NCI-H146 treated with DMSO at 0.1 percent for 48 hours (cell line): Measurements from ENCODE around the gene SFPQ.
"Not testable (repeated sequence)": the region's sequence is repeated elsewhere in the genome, so short reads cannot be mapped to it uniquely, and the experiment has no call there.

Experiments
- DNase-seq: peaks from one replicate; lab custom pipeline; 2025; ENCODE audit not compliant: unreplicated experiment; lab: John Stamatoyannopoulos, UW

Gene SFPQ

GRCh38 chr1:35187816-35188342 is 5.1 kb downstream of the SFPQ start:
- DNase-seq: no peak

DNA sequence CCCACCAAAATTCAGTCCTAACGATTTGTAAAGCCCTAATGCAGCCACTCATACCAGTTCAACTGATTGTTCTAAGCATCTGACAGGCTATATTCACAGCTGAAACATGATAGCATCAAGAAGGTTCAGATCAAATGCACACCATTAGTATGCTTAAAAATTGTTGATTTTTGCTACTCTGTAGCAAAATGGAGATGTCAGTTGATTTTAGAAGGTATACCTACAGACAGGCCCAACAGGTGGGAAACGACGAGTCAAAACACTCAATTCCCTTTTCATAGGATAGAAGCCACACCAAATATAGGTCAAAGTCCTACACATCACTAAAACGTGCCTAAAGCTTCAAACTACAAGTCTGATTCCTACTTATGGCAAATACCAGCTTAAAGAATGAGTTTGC is 6.7 kb downstream of the SFPQ start:
- DNase-seq: no peak

DNA sequence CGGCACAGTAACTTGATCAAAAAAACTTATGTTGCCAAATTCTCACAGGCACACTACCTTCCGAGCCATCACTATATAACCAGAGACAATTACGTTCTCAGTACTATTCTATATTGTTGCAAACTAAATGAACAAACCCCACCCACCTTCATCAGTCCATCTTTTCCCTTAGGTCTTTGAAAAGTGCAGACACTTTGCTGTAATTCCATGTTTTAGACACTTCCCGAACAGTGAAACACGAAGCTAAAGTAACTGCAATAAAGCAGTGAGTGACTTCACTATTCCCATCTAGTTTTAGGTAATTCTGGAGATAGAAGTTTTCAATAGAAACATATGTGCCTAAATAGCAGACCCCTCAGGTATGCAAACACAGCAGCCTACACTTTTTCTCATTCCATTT is 7.7 kb downstream of the SFPQ start:
- no peak for DNase-seq

- DNase-seq: no peak
Observed at GRCh38 chr1:35184495-35185199, 8.3 kb downstream of the SFPQ start.

DNA sequence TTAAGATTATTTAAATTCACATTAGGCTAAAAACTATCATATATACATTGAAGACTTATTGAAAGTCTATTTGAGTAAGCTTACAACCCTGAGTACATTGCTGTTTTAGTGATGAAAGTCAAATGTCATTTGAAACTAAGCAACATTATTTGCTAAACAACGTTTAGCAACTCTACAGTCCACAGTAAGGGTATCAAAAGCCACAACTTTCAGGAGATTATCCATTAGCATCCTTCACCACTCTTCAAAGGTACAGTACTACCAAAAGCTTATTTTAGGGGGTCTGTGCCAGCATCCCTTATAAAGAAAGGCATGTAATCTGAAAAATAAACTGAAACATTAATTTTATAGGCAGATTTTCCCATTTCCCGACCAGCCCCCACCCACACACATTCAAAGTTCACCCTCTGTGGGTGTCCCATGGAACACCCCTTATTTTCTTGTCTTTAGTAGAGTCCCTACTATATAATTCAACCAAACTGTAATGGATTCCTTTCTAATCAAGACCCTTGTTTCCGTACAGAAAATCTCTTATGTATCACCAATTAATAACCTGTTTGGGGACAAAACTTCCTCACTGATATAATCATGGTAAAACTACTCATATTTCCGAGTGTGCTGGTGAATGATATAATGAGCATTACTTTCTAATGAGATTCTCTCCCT is 11.0 kb downstream of the SFPQ start:
- DNase-seq: no peak

- no peak for DNase-seq
Observed at GRCh38 chr1:35180776-35181374, 12.1 kb downstream of the SFPQ start.

- no peak for DNase-seq
Observed at GRCh38 chr1:35179908-35180307, 13.0 kb downstream of the SFPQ start.

- DNase-seq: no peak
Observed at GRCh38 chr1:35178874-35179380, 14.0 kb downstream of the SFPQ start.

- DNase-seq: no peak
Observed at GRCh38 chr1:35178295-35178695, 14.7 kb downstream of the SFPQ start.

- no peak for DNase-seq
Observed at GRCh38 chr1:35177237-35177786, 15.6 kb downstream of the SFPQ start.

DNA sequence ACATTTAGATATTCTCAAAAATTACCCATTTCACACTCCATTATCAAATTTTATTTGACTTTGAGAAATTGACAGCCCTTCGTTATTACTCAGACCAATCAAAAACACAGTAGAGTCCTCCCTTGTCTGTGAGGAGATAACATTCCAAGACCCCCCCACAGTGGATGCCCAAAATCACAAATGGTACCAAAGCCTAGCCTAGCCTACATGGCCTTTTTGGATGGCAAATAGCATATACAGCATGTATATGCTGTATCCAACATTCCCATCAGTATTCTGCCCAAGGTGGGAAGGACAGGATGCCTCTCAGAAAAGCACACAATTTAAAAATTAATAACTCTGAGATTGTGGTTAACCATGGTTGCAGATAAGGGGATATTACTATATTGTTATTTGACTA is 17.3 kb downstream of the SFPQ start:
- DNase-seq: no peak

DNA sequence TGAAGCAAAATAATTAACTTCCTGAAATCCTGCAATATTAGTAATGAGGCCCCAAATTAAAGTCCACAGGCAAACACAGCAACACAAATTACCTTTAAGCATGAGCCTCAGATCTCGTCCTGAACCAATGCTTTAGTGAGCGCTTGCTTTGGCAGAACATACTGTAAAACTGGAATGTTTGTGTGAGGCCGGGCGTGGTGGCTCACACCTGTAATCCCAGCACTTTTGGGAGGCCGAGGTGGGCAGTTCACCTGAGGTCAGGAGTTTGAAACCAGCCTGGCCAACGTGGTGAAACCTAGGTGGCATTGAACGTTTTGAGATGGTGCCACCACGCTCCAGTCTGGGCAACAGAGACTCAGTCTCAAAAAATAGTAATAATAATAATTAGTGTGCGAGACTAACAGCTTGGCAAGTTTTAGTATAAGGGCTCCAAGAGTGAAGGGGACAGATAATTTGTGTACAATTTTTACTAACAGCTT is 17.8 kb downstream of the SFPQ start:
- no peak for DNase-seq

DNA sequence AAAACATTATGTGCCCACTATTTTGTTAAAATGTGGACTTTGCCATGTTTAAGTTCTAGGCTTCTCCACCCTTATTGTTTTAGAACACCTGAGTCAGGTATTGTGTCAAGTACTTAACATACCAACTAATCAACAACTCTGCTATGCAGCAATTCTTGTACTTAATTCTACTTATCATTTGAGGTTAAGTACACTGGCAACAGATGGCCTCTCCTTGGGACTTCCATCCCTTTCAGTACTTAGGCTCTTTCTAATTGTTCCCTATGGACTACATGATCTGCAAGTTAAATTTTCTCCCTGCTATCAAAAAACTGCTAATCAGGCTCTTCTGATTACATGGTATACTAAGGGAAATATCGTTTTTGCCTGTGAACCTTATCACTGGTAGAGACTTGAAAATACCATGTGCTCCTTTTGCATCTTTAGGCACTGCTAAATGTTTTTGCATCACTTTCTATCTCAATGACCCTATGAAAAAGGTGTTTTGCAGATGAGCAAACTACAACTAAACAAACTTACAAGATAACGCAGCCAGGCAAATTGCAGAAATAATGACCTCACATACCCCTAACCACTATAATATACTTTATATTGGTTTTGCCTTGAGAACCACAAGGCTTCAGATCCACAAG is 18.9 kb downstream of the SFPQ start:
- no peak for DNase-seq

- DNase-seq: no peak
Observed at GRCh38 chr1:35173491-35173890, 19.5 kb downstream of the SFPQ start.

DNA sequence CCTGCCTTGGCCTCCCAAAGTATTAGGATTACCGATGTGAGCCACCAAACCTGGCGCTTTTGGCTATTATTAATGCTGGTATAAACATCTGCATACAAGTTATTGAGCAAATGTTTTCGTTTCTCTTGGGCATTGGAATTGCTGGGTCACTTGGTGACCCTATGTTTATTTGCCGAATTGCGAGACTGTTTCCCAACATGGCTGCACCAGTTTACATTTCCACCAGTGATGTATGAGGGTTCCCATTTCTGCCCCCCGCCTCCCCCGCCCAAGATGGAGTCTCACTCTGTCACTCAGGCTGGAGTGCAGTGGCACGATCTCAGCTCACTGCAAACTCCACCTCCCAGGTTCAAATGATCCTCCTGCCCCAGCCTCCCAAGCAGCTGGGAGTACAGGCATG is 20.9 kb downstream of the SFPQ start:
- DNase-seq: no peak

DNA sequence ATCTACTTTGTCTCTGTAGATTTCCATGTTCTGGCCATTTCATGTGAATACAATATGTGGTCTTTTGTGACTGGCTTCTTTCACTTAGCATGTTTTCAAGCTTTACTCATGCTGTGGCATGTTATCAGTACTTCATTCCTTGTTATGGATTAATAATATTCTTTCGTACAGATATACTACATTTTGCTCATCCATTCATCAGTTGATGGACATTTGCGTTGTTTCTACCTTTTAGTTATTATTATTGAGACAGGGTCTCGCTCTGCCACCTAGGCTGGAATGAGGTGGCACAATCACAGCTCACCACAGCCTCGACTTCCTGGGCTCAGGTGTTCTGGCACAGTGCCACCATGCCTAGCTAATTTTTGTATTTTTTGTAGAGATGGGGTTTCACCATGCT is 21.4 kb downstream of the SFPQ start:
- no peak for DNase-seq

DNA sequence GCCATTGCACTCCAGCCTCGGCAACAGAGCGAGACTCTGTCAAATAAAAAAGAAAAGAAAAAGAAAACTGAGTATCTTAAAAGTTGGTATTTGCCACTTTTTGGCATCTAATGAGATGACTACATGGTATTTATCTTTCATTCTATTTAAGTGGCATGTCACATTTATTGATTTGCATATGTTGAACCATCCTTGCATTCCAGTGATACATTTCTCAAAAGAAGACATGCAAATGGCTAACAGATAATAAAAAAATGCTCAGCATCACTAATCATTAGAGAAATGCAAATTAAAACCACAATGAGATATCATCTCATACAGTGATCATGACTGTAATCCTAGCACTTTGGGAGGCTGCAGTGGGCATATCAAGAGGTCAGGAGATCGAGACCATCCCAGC is 28.1 kb downstream of the SFPQ start:
- DNase-seq: no peak

DNA sequence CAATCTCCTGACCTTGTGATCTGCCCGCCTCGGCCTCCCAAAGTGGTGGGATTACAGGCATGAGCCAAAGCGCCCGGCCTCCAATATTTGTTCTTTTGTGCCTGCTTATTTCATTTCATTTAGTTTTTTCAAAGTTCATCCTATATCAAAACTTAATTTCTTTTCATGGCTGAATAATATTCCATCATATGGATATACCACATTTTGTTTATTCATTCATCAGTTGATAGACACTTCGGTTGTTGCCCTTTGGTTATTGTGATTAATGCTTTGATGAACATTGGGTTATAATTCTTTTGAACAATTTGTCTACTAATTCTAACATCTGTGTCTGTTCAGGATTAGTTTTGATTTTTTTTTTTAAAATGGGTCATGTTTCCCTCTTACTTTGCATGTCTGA is 41.7 kb downstream of the SFPQ start:
- no peak for DNase-seq

- DNase-seq: not testable (repeated sequence)
Observed at GRCh38 chr1:35145892-35146549, 46.9 kb downstream of the SFPQ start.

GRCh38 chr1:35143737-35144508 is 49.0 kb downstream of the SFPQ start:
- no peak for DNase-seq
